Measurements from ENCODE around the gene ARHGAP8.
A peak's percentile ranks its signal among the peaks of the same experiment; 100 is the strongest.
"Not testable (repeated sequence)": the region's sequence is repeated elsewhere in the genome, so short reads cannot be mapped to it uniquely, and the experiment has no call there.

The ARHGAP8 gene

DNA sequence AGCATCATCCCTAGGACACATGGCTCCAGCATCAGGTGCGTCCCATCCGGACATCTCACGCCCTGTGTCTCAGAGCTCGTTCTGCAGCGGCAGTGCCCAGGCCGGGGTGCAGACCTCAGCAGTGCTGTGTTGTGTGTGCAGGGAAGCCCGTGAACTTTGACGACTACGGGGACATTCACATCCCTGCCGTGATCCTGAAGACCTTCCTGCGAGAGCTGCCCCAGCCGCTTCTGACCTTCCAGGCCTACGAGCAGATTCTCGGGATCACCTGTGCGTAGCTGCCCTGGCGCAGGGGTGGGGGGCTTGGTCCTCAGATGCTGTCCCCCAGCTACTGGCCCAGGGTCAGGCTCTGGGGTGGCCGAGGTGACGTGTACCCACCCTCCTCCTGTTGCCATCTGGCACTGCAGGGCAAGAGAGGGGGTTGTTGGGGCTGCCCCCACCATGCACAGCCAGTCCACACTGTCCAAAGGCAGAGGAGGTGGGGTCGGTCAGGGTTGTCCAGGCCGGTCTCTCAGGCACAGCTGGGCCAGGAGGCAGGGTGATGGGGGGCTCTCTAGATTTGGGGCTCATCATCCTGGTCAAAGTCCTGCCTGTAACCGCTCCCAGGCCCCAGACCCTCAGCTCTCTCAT lies 96.5 kb downstream of the ARHGAP8 start:
- DNase-seq (ENCODE audit: extremely low read depth in 1 of 2, low read depth in 1 of 2): no peak

DNA sequence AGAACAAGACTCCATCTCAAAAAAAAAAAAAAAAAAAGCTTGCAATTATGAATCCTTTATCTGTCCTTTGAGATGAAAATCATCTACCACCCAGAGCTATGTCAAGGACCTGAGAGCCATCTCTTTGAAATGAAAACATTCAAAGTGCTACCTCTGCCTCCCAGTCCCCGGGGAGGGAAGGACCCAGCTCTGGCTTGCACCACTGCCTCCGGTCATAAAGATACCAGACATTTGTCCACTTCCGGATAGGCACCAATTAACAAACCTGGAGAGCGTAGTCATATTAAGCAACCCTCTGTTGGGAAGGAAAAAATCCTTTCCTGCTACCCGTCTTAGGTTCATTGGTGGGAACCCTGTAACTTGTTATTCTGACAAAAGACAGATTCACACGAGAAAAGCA lies 98.6 kb downstream of the ARHGAP8 start:
- DNase-seq (ENCODE audit: extremely low read depth in 1 of 2, low read depth in 1 of 2): no peak

GRCh38 chr22:44854641-44855040 lies 102.3 kb downstream of the ARHGAP8 start:
- DNase-seq (ENCODE audit: extremely low read depth in 1 of 2, low read depth in 1 of 2): not testable (repeated sequence)

GRCh38 chr22:44855855-44856254 lies 103.5 kb downstream of the ARHGAP8 start:
- peak in 1 of 2 donors; percentile 25 for DNase-seq (ENCODE audit: extremely low read depth in 1 of 2, low read depth in 1 of 2)

GRCh38 chr22:44858819-44859218 lies 106.4 kb downstream of the ARHGAP8 start:
- DNase-seq (ENCODE audit: extremely low read depth in 1 of 2, low read depth in 1 of 2): not testable (repeated sequence)

- DNase-seq (ENCODE audit: extremely low read depth in 1 of 2, low read depth in 1 of 2): no peak
Observed at GRCh38 chr22:44859641-44860040, 107.3 kb downstream of the ARHGAP8 start.

- DNase-seq (ENCODE audit: extremely low read depth in 1 of 2, low read depth in 1 of 2): no peak
Observed at GRCh38 chr22:44860311-44860710, 107.9 kb downstream of the ARHGAP8 start.

GRCh38 chr22:44861245-44861644 lies 108.9 kb downstream of the ARHGAP8 start:
- DNase-seq (ENCODE audit: extremely low read depth in 1 of 2, low read depth in 1 of 2): no peak

DNA sequence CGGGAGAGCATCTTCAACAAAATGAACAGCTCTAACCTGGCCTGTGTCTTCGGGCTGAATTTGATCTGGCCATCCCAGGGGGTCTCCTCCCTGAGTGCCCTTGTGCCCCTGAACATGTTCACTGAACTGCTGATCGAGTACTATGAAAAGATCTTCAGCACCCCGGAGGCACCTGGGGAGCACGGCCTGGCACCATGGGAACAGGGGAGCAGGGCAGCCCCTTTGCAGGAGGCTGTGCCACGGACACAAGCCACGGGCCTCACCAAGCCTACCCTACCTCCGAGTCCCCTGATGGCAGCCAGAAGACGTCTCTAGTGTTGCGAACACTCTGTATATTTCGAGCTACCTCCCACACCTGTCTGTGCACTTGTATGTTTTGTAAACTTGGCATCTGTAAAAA lies 109.9 kb downstream of the ARHGAP8 start:
- no peak for DNase-seq (ENCODE audit: extremely low read depth in 1 of 2, low read depth in 1 of 2)

DNA sequence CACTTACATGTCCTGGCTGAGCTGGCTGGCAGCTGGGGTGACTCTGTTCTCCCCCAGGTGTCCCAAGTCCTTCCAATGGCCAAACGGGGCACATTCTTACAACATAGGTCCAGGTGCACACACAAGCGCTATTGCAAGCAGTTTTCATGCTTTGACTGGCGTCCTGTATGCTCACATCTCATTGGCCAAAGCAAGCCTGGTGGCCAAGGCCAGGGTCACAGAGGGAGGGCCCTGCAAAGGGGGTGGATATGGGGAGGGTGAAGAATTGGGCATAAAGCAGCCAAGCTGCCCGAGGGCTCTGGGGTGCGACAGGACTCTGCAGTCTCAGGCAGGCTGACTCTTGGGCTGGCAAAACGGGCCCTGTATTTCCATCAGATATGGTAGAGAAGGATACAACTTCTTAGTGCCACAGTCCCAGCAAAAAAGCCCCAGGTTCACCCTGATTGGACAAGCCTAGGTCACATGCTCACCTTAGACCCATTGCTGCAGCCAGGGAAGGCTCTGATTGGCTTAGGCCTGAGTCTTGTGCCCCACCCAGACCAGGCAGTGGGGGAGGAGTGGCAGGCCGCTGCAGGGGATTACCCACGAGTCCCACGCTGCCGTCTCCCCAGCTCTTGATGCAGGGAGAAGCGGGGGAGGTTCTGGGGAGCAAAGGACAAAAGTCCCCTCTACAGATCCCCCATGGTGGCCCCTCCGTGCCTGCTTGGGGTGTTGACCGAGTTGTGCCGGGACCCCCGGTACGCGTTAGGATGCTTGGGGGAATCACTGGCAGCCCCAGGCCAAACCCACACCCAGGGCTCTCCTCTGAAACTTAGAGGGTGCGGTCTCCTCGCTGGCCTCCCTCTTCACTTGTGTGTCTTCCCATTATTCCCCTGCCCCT lies 110.8 kb downstream of the ARHGAP8 start:
- no peak for DNase-seq (ENCODE audit: extremely low read depth in 1 of 2, low read depth in 1 of 2)

DNA sequence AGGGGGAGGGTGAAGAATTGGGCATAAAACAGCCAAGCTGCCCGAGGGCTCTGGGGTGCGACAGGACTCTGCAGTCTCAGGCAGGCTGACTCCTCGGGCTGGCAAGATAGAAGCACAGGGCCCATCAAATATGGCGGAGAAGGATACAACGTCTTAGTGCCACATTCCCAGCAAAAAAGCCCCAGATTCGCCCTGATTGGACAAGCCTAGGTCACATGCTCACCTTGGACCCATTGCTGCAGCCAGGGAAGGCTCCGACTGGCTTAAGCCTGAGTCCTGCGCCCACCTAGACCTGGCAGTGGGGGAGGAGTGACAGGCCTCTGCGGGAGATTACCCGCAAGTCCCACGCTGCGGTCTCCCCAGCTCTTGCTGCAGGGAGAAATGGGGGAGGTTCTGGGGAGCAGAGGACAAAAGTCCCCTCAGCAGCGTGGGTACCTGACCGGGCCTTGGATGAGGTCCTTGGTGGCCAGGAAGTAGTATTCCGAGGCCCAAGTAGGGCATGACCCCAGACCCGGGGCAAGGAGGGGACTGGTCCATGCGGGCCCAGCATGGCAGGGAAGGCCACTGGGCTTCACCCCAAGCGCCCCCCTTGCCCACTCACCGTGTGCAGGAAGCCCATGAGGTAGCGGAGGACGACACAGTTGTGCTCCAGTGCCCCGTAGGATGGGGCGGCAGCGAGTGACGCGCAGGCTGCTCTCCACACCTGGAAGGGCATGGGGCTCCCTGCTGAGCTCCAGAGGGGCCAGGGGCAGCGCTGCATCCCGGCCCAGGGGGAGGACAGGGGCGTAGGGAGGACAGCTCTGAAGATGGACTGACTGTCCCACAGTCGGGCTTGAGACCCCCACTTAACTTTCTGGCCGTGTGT lies 113.0 kb downstream of the ARHGAP8 start:
- DNase-seq (ENCODE audit: extremely low read depth in 1 of 2, low read depth in 1 of 2): no peak

- DNase-seq (ENCODE audit: extremely low read depth in 1 of 2, low read depth in 1 of 2): no peak
Observed at GRCh38 chr22:44869196-44869595, 116.8 kb downstream of the ARHGAP8 start.

DNA sequence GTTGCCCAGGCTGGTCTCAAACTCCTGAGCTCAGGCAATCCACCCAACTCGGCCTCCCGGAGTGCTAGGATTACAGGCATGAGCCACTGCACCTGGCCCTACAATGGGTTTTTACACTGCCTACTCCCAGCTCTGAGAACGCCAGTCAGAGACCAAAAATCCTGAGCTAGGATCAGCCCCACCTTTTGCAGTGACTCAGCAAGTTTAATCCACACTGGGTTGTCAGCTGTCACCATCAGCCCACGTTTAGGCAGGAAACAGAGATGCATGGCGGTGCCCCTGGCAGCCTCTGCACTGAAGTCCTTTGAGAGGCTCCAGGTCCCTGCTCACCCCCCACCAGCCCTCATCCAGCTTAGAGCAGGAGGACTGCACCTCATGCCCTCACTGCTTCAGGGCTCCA lies 117.6 kb downstream of the ARHGAP8 start:
- DNase-seq (ENCODE audit: extremely low read depth in 1 of 2, low read depth in 1 of 2): no peak

DNA sequence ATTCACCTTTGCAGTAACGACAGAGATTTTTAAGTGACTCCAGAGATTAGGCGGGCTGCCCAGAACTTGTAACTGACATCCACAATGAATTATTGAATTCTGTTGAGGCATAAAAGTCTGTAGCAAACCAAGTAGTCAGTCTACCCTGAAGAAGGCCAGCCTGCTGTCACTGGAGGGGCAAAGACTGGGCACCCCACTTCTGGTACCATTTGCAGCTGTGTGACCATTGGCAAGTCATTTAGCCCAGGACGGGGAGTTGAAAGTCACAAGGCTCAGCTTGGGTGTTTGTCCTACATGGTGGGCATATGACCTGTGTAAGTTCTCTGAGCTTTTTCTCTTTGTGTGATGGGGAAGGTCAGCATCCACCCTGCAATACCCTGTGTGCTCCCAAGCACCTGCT lies 119.4 kb downstream of the ARHGAP8 start:
- DNase-seq (ENCODE audit: extremely low read depth in 1 of 2, low read depth in 1 of 2): no peak

- no peak for DNase-seq (ENCODE audit: extremely low read depth in 1 of 2, low read depth in 1 of 2)
Observed at GRCh38 chr22:44876921-44877320, 124.5 kb downstream of the ARHGAP8 start.

- DNase-seq (ENCODE audit: extremely low read depth in 1 of 2, low read depth in 1 of 2): no peak
Observed at GRCh38 chr22:44878483-44879300, 126.3 kb downstream of the ARHGAP8 start.

- no peak for DNase-seq (ENCODE audit: extremely low read depth in 1 of 2, low read depth in 1 of 2)
Observed at GRCh38 chr22:44879301-44879680, 126.9 kb downstream of the ARHGAP8 start.

- DNase-seq (ENCODE audit: extremely low read depth in 1 of 2, low read depth in 1 of 2): no peak
Observed at GRCh38 chr22:44880610-44881290, 128.4 kb downstream of the ARHGAP8 start.

GRCh38 chr22:44881624-44882023 lies 129.2 kb downstream of the ARHGAP8 start:
- no peak for DNase-seq (ENCODE audit: extremely low read depth in 1 of 2, low read depth in 1 of 2)

Measured in stimulated activated CD8-positive, alpha-beta memory T cell treated with anti-CD3 and anti-CD28 coated beads, Interleukin-7, amount 100 ng/mL, for 48 hours (primary cell).